GM21529 (cell line): Measurements from ENCODE around the gene SCFD2.
"Not testable (repeated sequence)": the region's sequence is repeated elsewhere in the genome, so short reads cannot be mapped to it uniquely, and the experiment has no call there.

Experiments used
- ATAC-seq: cut with Tn5 transposase; IDR thresholded peaks from one replicate; pipeline ENCODE4 v1.9.1; 2021; ENCODE audit not compliant: unreplicated experiment

The SCFD2 gene

GRCh38 chr4:52840531-52841370 lies 525.1 kb downstream of the SCFD2 start:
- no peak for ATAC-seq

- ATAC-seq = no peak
Measured at GRCh38 chr4:52838729-52839586, 526.9 kb downstream of the SCFD2 start.

GRCh38 chr4:52837716-52838558 lies 527.9 kb downstream of the SCFD2 start:
- no peak for ATAC-seq

GRCh38 chr4:52836678-52837077 lies 529.2 kb downstream of the SCFD2 start:
- ATAC-seq = no peak

- no peak for ATAC-seq
Measured at GRCh38 chr4:52836120-52836519, 529.7 kb downstream of the SCFD2 start.

- ATAC-seq = not testable (repeated sequence)
Measured at GRCh38 chr4:52834641-52835456, 531.0 kb downstream of the SCFD2 start.

- no peak for ATAC-seq
Measured at GRCh38 chr4:52833941-52834525, 531.8 kb downstream of the SCFD2 start.

- ATAC-seq = no peak
Measured at GRCh38 chr4:52825460-52826090, 540.3 kb downstream of the SCFD2 start.

GRCh38 chr4:52824603-52825459 lies 541.0 kb downstream of the SCFD2 start:
- no peak for ATAC-seq

- ATAC-seq = no peak
Measured at GRCh38 chr4:52824270-52824602, 541.6 kb downstream of the SCFD2 start.

GRCh38 chr4:52823702-52824092 lies 542.2 kb downstream of the SCFD2 start:
- ATAC-seq = no peak
